Measurements from ENCODE around the gene FKBP4. TPM values are rescaled to one million over a fixed set of nuclear protein-coding genes. Genes with fewer than 3 reads are reported as not detected.

FKBP4 gene
- total RNA-seq, 1 donor from 2014 or later: 127 TPM

GRCh38 chr12:2759733-2760132, 35.0 kb upstream of the FKBP4 start:
- no peak for TF ChIP-seq CTCF (conservative IDR thresholded peaks at IDR 0.05)
- Mint-ChIP-seq H3K27me3 (peaks cover 58% of the 10 kb centered on the region), H3K9me3 (no peaks in the 10 kb centered on the region)

GRCh38 chr12:2764398-2764797, 30.4 kb upstream of the FKBP4 start:
- no peak overlapping the region for H3K27ac Mint-ChIP-seq
- H3K4me3 Mint-ChIP-seq: no peak overlapping the region
- no peaks in the 10 kb centered on the region for H3K9me3 Mint-ChIP-seq
- H3K27me3 Mint-ChIP-seq: peaks cover 39% of the 10 kb centered on the region
- no peak for TF ChIP-seq CTCF (conservative IDR thresholded peaks at IDR 0.05)
- DNase-seq (ENCODE audit: extremely low spot score, unreplicated experiment): no peak
- no peaks in the 10 kb centered on the region for H3K4me1 Mint-ChIP-seq (ENCODE audit: unreplicated experiment)
- no peaks in the 10 kb centered on the region for H3K36me3 Mint-ChIP-seq

More at GRCh38 chr12:2759733-2760132, 35.0 kb upstream of the FKBP4 start:
- Mint-ChIP-seq H3K4me1 (ENCODE audit: unreplicated experiment) (no peaks in the 10 kb centered on the region), H3K36me3 (no peaks in the 10 kb centered on the region), H3K4me3 (no peak overlapping the region), H3K27ac (no peak overlapping the region)
- DNase-seq (ENCODE audit: extremely low spot score, unreplicated experiment): no peak

- no peaks in the 10 kb centered on the region for H3K9me3 Mint-ChIP-seq
- H3K4me1 Mint-ChIP-seq (ENCODE audit: unreplicated experiment): no peaks in the 10 kb centered on the region
- H3K27me3 Mint-ChIP-seq: peaks cover 39% of the 10 kb centered on the region
- no peak for TF ChIP-seq CTCF (conservative IDR thresholded peaks at IDR 0.05)
- no peak overlapping the region for H3K4me3 Mint-ChIP-seq
- no peaks in the 10 kb centered on the region for H3K36me3 Mint-ChIP-seq
- H3K27ac Mint-ChIP-seq: no peak overlapping the region
- DNase-seq (ENCODE audit: extremely low spot score, unreplicated experiment): no peak
Measured at GRCh38 chr12:2765052-2765451, 29.7 kb upstream of the FKBP4 start.

- H3K4me3 Mint-ChIP-seq: no peak overlapping the region
- no peak for TF ChIP-seq CTCF (conservative IDR thresholded peaks at IDR 0.05)
- H3K9me3 Mint-ChIP-seq: no peaks in the 10 kb centered on the region
- H3K36me3 Mint-ChIP-seq: peaks cover 4% of the 10 kb centered on the region
- no peaks in the 10 kb centered on the region for H3K4me1 Mint-ChIP-seq (ENCODE audit: unreplicated experiment)
- peaks cover 43% of the 10 kb centered on the region for H3K27me3 Mint-ChIP-seq
- no peak for DNase-seq (ENCODE audit: extremely low spot score, unreplicated experiment)
- no peak overlapping the region for H3K27ac Mint-ChIP-seq
Measured at GRCh38 chr12:2765608-2766007, 29.2 kb upstream of the FKBP4 start.

GRCh38 chr12:2768224-2768961, 26.4 kb upstream of the FKBP4 start:
- Mint-ChIP-seq H3K27me3 (peaks cover 44% of the 10 kb centered on the region), H3K4me1 (ENCODE audit: unreplicated experiment) (no peaks in the 10 kb centered on the region), H3K36me3 (peaks cover 5% of the 10 kb centered on the region), H3K9me3 (no peaks in the 10 kb centered on the region), H3K4me3 (no peak overlapping the region), H3K27ac (no peak overlapping the region)
- TF ChIP-seq CTCF (conservative IDR thresholded peaks at IDR 0.05): no peak
- DNase-seq (ENCODE audit: extremely low spot score, unreplicated experiment): no peak

All from type B pancreatic cell (in vitro differentiated cells).